K562 (cell line): ENCODE measurements around the gene FOXK2.

Experiments used
- CEBPB ChIP-seq: fragments of 450-650 bp; IDR thresholded peaks from 2 replicates; pipeline ENCODE4 v1.6.1; 2016; ENCODE audit warnings: missing genetic modification characterization, missing compliant biosample characterization
- ELF1 ChIP-seq: fragments of 200-800 bp; sonication (Bioruptor generic); IDR thresholded peaks from 2 replicates; pipeline ENCODE4 v1.6.1; 2016; ENCODE audit warnings: missing genetic modification characterization, missing compliant biosample characterization
- POLR2A ChIP-seq: fragments of 450-650 bp; conservative IDR thresholded peaks from 2 replicates; pipeline ENCODE4 v1.6.1; 2016
- SP1 ChIP-seq: sonication (generic); formaldehyde crosslinking; IDR thresholded peaks from 2 replicates; pipeline ENCODE4 v1.8.1; 2022; ENCODE audit warnings: mild to moderate bottlenecking, missing genetic modification reagents
- ZNF23 ChIP-seq: fragments of 250-450 bp; sonication (Bioruptor Pico); IDR thresholded peaks from 2 replicates; pipeline ENCODE4 v1.4.0; 2020; ENCODE audit warnings: mild to moderate bottlenecking
- TF ChIP-seq, protein P1 (sequence below), 3 experiments: IDR thresholded peaks in 2 of 3; conservative IDR thresholded peaks in 1 of 3; 2 replicates each; pipeline ENCODE4 v1.5.1; 2011 to 2012; ENCODE audit warnings: low read length in 3 of 3, mild to moderate bottlenecking in 3 of 3, control low read depth in 2 of 3, improper control_type of control experiment in 1 of 3, inconsistent platforms in 1 of 3, low read depth in 1 of 3, mixed read lengths in 1 of 3, moderate library complexity in 1 of 3; ENCODE audit not compliant: insufficient read depth in 2 of 3
- TF ChIP-seq, protein P2 (sequence below), 2 experiments: fragments of 450-650 bp; conservative IDR thresholded peaks; 2 replicates each; pipeline ENCODE4 v1.6.1; 2017; ENCODE audit warnings: mild to moderate bottlenecking in 2 of 2, moderate library complexity in 2 of 2

DNA sequence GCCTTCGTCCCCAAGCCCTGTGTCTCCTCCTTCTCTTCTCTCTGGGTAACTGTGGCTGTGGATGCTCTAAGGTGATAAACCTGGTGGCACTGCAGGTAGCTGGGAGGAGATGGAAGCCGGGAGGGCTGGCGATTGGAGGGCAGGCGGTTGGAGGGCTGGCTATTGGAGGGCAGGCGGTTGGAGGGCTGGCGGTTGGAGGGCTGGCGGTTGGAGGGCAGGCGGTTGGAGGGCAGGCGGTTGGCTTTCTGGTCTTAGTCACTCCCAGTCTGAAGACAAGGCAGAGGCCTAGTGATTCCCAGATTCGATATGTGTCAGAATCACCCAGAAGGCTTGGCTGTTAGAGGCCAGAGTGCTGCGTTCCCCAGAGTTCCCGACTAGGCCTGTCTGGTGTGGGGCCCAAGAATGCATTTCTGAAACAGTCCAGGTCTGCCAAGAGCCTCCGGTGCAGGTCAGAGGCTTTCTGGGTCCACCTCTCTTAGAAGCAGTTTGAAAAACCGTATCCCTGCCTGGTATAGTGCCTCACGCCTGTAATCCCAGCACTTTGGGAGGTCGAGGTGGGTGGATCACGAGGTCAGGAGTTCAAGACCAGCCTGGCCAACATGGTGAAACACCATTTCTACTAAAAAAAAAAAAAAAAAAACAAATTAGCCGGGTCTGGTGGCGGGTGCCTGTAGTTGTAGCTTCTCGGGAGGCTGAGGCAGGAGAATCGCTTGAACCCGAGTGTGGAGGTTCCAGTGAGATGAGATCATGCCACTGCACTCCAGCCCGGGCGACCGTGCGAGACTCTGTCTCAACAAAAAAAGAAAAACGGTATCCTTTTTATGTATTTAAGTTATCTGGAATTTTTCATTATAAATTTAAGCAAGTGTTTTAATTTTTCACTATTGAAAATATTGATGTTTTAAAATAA is 69.0 kb downstream of the FOXK2 start:
- TF ChIP-seq, protein P1, sequence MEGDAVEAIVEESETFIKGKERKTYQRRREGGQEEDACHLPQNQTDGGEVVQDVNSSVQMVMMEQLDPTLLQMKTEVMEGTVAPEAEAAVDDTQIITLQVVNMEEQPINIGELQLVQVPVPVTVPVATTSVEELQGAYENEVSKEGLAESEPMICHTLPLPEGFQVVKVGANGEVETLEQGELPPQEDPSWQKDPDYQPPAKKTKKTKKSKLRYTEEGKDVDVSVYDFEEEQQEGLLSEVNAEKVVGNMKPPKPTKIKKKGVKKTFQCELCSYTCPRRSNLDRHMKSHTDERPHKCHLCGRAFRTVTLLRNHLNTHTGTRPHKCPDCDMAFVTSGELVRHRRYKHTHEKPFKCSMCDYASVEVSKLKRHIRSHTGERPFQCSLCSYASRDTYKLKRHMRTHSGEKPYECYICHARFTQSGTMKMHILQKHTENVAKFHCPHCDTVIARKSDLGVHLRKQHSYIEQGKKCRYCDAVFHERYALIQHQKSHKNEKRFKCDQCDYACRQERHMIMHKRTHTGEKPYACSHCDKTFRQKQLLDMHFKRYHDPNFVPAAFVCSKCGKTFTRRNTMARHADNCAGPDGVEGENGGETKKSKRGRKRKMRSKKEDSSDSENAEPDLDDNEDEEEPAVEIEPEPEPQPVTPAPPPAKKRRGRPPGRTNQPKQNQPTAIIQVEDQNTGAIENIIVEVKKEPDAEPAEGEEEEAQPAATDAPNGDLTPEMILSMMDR (IDR thresholded peaks at IDR 0.05 in 2 of 3, conservative IDR thresholded peaks at IDR 0.05 in 1 of 3; ENCODE audit: insufficient read depth in 2 of 3, low read depth in 1 of 3, low read length in 3 of 3) = no peak
- TF ChIP-seq ELF1 (no peak), POLR2A (no peak), CEBPB (tag) (no peak), SP1 (CRISPR knock-in tag) (no peak), ZNF23 (no peak)
- TF ChIP-seq, protein P2, sequence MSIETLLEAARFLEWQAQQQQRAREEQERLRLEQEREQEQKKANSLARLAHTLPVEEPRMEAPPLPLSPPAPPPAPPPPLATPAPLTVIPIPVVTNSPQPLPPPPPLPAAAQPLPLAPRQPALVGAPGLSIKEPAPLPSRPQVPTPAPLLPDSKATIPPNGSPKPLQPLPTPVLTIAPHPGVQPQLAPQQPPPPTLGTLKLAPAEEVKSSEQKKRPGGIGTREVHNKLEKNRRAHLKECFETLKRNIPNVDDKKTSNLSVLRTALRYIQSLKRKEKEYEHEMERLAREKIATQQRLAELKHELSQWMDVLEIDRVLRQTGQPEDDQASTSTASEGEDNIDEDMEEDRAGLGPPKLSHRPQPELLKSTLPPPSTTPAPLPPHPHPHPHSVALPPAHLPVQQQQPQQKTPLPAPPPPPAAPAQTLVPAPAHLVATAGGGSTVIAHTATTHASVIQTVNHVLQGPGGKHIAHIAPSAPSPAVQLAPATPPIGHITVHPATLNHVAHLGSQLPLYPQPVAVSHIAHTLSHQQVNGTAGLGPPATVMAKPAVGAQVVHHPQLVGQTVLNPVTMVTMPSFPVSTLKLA (conservative IDR thresholded peaks at IDR 0.05) = no peak
